Glomerular visceral epithelial cell (primary cell): ENCODE measurements around the gene ABCC3.
A peak's percentile ranks its signal among the peaks of the same experiment; 100 is the strongest.

Source experiments
- DNase-seq: peaks from one replicate; pipeline ENCODE4 v3.0.0-alpha.2; 2016; ENCODE audit errors: extremely low spot score

ABCC3 gene

DNA sequence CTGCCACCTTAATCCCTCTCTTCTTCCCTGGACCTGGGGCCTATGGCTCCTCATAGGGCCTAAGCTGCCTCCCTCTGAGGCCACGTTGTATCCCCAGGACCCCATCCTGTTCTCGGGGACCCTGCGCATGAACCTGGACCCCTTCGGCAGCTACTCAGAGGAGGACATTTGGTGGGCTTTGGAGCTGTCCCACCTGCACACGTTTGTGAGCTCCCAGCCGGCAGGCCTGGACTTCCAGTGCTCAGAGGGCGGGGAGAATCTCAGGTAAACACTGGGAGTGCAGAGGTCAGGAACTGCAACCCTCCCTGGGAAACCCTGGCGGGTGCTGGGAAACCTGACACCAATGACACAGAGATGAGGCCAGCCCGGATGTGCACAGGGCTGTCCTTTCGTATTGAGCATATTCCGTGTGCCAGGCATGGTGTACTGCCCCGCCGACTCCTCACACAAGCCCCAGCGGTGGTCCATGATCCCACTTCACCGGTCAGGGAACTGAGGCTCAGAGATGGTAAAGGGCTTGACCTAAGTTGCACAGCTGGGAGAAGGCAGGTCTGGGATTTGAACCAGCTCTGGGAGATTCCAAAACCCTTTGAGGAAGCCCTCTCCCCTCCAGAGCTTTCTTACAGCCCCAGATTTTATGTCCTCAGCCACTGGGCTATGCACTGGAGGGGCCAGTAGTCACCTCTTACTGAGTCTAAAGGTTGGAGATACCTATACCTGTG, 50.1 kb downstream of the ABCC3 start:
- DNase-seq = no peak

DNA sequence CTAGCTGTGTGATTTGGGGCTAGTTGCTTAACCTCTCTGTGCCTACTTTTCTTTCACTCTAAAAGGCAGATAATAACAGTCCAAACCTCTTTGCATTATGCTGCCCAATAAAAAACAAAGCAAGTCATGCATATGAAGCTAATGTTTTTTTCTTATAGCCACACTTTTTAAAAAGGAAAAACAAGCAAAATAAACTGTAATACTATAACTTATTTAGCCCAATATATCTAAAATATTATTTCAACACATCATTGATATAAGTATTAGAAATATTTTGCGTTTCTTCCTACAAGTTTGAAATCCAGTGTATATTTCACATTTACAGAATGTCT, 50.6 kb downstream of the ABCC3 start:
- no peak for DNase-seq

GRCh38 chr17:50685691-50686493, 51.2 kb downstream of the ABCC3 start:
- DNase-seq = no peak

DNA sequence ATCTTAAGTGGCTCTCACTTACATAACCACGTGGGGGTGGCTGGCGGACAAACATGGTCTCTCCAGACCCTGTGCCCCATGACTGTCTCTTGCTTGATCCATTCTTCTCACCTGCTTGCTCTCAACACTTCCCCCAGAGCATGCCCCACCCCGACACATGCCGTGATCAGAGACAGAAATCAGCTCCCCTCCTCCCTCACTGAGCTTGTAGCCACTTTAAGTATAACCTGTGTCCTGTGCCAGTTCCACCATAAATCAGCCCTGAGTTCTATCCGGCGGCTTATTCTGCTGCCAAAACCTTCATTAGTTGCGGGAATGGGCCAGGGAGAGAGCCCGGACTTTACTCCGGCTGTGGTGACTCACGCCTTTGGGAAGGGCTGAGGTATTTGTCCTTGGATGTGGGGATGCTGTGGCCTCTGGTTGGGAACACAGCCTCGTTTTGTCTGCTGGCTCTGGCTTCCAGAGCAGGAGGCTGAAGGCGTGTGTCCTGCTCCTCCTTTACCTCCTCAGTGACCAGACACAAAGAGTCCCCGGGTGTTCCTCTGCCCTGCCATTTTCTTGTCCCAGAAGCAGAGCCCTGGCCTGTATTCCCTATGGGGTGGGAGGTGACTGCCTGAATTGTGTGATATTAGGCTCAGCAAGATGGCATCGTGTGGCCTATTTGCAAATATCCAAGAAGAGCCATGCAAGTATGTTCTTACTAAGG, 52.0 kb downstream of the ABCC3 start:
- peak; percentile 87 for DNase-seq

DNA sequence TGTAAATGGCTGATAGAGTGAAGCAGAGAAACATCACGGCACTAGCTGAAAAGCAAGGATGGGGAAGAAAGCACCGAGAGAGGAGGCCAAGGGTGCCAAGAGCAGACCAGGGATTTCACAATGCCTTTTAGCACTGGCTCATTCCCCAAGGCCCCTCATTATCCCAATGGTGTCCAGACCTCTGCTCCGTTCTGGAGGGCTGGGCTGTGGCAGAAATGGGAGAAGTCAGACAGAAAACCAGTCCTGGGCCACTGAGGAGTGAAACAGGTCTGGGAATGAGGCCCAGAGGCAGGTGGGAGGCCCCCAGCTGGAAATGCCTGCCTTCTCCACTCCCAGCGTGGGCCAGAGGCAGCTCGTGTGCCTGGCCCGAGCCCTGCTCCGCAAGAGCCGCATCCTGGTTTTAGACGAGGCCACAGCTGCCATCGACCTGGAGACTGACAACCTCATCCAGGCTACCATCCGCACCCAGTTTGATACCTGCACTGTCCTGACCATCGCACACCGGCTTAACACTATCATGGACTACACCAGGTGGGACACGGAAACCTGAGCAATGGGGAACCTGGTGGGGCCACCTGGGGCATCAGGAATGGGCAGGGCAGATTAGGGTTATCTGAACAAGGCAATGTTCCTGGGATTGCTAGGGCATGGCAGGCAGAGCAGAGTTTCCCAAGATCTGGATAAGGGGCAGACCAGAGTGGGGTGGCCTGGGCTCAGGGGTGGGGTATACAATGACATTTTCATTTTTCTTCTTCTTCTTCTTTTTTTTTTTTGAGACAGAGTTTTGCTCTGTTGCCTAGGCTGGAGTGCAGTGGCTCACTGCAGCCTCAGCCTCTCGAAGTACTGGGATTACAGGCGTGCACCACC, 52.8 kb downstream of the ABCC3 start:
- peak; percentile 51 for DNase-seq

DNA sequence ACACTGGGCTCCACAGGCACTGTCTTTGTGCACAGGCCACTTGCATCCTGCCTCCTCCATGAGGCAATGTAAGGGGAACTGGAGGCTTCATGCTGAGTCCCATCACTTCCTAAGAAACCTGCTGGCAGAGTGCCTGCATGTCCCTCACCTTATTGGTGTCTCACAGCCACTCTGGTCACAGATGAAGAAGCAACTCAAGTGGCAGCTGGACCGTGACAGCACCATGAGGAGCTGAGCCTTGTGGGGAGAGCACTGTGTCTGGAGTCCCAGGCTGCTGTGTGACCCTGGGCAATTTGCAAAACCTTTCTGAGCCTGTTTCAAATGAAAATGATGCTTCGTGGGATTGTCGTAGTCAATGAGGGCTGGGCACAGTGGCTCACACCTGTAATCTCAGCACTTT, 53.6 kb downstream of the ABCC3 start:
- peak; percentile 42 for DNase-seq

DNA sequence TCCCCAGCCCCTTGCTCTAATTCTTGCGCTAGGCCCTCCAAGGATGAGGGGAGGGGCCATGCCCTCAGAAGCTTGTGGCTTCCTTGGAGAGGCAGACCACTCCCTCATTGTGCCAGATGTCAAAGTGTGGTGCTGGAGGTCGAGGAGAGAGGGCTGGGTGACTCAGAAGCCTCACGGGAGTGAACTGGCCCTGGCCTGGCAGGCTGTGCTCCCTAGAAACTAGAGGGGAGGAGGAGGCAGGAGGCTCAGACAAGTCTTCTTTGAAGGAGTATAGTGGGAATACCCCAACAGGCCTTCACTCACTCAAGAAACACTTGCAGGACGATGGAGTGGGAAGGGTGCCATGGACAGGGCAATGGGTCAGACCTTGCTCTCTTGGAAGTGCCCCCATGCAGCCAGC, 54.6 kb downstream of the ABCC3 start:
- DNase-seq = peak; percentile 82

DNA sequence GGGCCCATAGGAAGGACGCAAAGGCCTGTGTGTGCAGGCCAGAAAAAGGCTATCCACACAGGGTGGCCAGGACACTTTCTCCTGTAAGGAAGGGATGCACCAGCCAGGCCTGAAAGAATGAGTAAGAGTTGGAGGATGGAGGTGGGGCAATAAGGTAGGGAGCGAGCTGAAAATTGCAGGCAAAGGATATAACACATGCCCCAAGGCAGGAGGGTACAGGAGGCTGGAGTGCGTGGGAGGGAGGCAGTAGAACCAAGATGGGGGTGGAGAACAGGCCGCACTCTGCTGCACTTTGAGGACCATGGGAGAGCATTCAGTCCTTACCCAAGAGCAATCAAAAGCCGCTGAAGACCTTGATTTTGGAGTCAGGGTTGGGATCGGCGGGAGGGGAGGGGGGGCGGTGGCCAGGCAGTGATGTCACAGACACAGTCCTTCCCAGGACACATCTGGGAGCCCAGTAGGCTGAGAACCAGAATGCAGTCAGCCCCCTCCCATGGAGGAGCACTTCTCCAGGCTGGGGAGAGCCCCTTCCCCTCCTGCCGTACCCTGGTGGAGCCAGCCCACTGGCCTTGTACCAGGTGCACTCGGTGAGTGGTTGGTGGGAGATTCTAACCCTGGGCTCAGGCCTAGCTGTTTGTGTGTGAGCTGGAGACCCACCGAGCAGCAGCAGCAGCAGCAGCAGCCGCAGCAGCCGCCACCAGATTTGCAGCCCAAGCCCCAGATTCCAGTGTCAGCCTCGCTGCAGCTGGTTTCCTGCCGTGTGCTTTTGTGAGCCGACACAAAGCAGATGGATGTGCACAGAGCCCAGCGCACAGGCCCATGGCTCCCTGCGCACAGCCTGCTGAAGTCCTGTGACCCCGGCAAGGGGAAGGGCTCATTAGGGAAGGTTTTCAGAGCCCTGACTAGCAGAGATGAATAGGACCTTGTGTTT, 55.5 kb downstream of the ABCC3 start:
- DNase-seq = no peak

DNA sequence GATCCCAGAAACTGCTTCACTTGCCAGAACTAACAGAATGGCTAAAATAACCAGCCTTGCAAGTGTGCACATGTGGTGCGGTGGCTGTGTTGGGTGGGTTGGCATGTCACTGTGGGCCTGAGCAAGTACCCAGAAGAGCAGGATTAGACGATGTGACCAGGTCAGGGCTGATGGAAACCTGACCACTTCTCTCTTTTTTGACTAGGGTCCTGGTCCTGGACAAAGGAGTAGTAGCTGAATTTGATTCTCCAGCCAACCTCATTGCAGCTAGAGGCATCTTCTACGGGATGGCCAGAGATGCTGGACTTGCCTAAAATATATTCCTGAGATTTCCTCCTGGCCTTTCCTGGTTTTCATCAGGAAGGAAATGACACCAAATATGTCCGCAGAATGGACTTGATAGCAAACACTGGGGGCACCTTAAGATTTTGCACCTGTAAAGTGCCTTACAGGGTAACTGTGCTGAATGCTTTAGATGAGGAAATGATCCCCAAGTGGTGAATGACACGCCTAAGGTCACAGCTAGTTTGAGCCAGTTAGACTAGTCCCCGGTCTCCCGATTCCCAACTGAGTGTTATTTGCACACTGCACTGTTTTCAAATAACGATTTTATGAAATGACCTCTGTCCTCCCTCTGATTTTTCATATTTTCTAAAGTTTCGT, 56.3 kb downstream of the ABCC3 start:
- no peak for DNase-seq

GRCh38 chr17:50691550-50692447, 57.1 kb downstream of the ABCC3 start:
- no peak for DNase-seq

DNA sequence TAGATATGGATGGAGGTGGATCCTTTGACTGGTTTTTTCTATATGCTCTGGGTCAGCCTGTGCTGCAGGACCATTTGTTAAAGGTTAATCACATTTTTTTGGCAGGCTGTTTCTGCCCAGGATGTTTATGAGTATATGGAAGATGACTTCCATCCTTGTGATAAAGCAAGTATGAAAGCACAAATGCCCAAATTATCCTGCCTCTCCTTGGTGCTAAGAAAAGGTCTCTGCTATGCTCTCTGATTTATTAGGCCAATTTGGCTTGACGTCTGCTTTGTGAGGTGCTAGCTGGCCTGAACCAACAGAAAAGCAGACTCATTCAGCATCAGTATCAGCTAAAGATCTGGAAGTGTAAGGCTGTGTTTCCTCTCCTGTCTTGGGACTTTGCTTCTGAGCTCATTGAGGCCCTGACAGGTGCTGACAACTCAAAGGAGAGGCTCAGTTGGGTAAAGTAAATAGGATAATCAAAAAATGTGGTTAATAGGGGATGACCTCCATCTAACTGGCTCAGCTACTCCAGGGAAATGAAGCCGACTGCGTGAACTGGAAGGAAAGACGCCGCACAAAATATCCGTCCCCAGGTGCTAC, 57.9 kb downstream of the ABCC3 start:
- DNase-seq = no peak

- DNase-seq = peak; percentile 47
These were observed 58.5 kb downstream of the ABCC3 start for GRCh38 chr17:50693036-50693682.

DNA sequence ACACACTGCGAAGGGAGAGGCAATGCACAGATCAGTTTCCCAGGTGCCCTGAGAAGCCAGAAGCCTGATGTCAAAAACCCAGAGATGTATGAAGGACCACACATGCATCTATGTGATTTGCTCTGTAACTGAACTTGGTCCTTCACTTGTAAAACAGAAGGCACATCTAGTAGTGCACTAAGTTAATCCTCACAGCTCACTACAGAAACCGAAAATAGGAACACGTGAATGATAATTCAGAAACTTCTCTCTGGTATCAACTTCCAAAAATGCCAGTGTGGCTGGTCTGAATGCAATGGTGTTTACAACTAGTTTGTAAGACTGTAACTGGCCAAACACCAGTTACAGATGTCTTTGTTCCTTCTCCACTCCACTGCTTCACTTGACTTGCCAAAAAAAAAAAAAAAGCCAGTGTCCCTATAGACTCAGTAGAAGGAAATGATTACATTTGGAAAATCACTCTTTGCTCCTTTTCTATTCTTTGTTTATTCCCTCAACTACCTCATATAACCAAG, 61.7 kb downstream of the ABCC3 start:
- DNase-seq = no peak

DNA sequence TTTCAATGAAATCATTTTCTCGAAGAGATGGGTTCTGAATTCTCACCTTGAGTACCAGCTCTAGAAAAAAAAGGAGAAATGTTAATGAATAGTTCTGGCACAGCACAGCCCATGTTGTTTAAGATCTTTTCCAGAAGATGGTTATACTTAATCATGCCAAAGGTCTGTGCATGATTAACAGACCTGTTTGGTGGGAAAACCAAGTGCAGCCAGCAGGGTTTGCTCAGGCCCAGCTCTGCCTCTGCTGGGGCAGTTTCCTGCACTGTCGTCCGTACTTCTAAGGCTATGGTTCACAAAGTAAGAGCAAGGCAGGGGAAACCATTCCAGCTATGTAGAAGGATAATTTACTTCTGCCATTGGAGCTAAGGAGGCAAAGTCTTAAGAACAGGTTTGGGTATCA, 62.4 kb downstream of the ABCC3 start:
- DNase-seq = no peak

GRCh38 chr17:50697663-50698272, 63.1 kb downstream of the ABCC3 start:
- no peak for DNase-seq

- no peak for DNase-seq
These were observed 64.7 kb downstream of the ABCC3 start for GRCh38 chr17:50699410-50699809.

DNA sequence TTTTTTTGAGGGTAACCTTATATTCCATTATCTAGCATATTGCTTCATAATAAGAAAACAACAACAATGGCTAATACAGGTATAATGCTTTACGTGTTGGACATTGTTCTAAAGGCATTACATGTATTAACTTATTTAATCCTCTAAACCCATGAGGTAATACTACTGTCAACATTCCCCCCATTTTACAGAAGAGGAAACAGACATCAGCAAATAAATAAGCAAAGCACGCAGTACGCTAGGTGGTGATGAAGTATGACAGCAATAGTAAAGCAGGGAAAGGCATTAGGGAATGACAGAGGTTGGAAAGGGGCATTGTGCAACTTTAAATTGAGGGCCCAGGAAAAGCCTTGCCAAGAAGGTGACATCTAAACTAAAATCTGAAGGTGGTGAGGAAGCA, 68.5 kb downstream of the ABCC3 start:
- DNase-seq = no peak
